Fibroblast of skin of left quadriceps (primary cell): ENCODE measurements around the gene TRABD2A.
"Not testable (repeated sequence)": the region's sequence is repeated elsewhere in the genome, so short reads cannot be mapped to it uniquely, and the experiment has no call there.

Source experiments
- DNase-seq, 2 experiments: peaks; one replicate each; pipeline ENCODE4 v3.0.0-alpha.2; 2013; ENCODE audit warnings: low read depth in 2 of 2

The TRABD2A gene

GRCh38 chr2:84879584-84880394 lies 1.1 kb downstream of the TRABD2A start:
- DNase-seq, result no peak

GRCh38 chr2:84878896-84879583 lies 1.8 kb downstream of the TRABD2A start:
- no peak for DNase-seq

GRCh38 chr2:84878459-84878858 lies 2.4 kb downstream of the TRABD2A start:
- no peak for DNase-seq

GRCh38 chr2:84876369-84876768 lies 4.5 kb downstream of the TRABD2A start:
- DNase-seq, result no peak

GRCh38 chr2:84875619-84876018 lies 5.3 kb downstream of the TRABD2A start:
- not testable (repeated sequence) for DNase-seq

GRCh38 chr2:84875213-84875560 lies 5.7 kb downstream of the TRABD2A start:
- DNase-seq, result no peak

- DNase-seq, result no peak
Measured at GRCh38 chr2:84874381-84875212, 6.3 kb downstream of the TRABD2A start.

- no peak for DNase-seq
Measured at GRCh38 chr2:84873350-84873749, 7.5 kb downstream of the TRABD2A start.

- DNase-seq, result not testable (repeated sequence)
Measured at GRCh38 chr2:84872691-84873090, 8.2 kb downstream of the TRABD2A start.

- no peak for DNase-seq
Measured at GRCh38 chr2:84870306-84870705, 10.6 kb downstream of the TRABD2A start.

- DNase-seq, result not testable (repeated sequence)
Measured at GRCh38 chr2:84868327-84868726, 12.6 kb downstream of the TRABD2A start.

- no peak for DNase-seq
Measured at GRCh38 chr2:84866122-84866521, 14.8 kb downstream of the TRABD2A start.

GRCh38 chr2:84865181-84865783 lies 15.6 kb downstream of the TRABD2A start:
- DNase-seq, result no peak

GRCh38 chr2:84862006-84862405 lies 18.9 kb downstream of the TRABD2A start:
- no peak for DNase-seq

- DNase-seq, result no peak
Measured at GRCh38 chr2:84861539-84861938, 19.3 kb downstream of the TRABD2A start.

GRCh38 chr2:84858937-84859336 lies 21.9 kb downstream of the TRABD2A start:
- DNase-seq, result no peak

GRCh38 chr2:84858123-84858522 lies 22.8 kb downstream of the TRABD2A start:
- no peak for DNase-seq

GRCh38 chr2:84857566-84857965 lies 23.3 kb downstream of the TRABD2A start:
- no peak for DNase-seq

GRCh38 chr2:84856787-84857186 lies 24.1 kb downstream of the TRABD2A start:
- no peak for DNase-seq

- no peak for DNase-seq
Measured at GRCh38 chr2:84855731-84856130, 25.2 kb downstream of the TRABD2A start.

GRCh38 chr2:84854850-84855249 lies 26.0 kb downstream of the TRABD2A start:
- DNase-seq, result no peak

GRCh38 chr2:84851876-84852275 lies 29.0 kb downstream of the TRABD2A start:
- DNase-seq, result no peak
